Keratinocyte (primary cell): Measurements from ENCODE around the gene EFCAB9. TPM values are rescaled to one million over a fixed set of nuclear protein-coding genes. Genes with fewer than 3 reads are reported as not detected.

ENCODE experiments used
- DNase-seq: peaks from one replicate; pipeline ENCODE4 v3.0.0-alpha.2; 2011; ENCODE audit warnings: low read depth, missing footprints, low spot score
- FAIRE-seq: peaks from 2 replicates; lab custom pipeline; 2011; peaks lifted over from hg19 to GRCh38; lab: Jason Lieb, UNC
- H2AFZ ChIP-seq: 2 replicates; pipeline ENCODE4 v1.6.0; 2012; ENCODE audit warnings: low read length, control low read depth, inconsistent platforms; ENCODE audit not compliant: control insufficient read depth
- H3K27ac ChIP-seq: 2 replicates; pipeline ENCODE4 v1.5.1; 2011; ENCODE audit warnings: low read length; ENCODE audit not compliant: control insufficient read depth, insufficient read depth
- H3K27me3 ChIP-seq: 3 replicates; pipeline ENCODE4 v1.6.0; 2011; ENCODE audit warnings: low read length; ENCODE audit not compliant: control insufficient read depth, insufficient read depth; ENCODE audit errors: extremely low read depth
- H3K36me3 ChIP-seq, 2 experiments: 2 replicates in 1 of 2; 3 replicates in 1 of 2; pipeline ENCODE4 v1.5.1; 2011; ENCODE audit warnings: low read length in 2 of 2, mild to moderate bottlenecking in 1 of 2; ENCODE audit not compliant: control insufficient read depth in 2 of 2, insufficient read depth in 2 of 2; ENCODE audit errors: extremely low read depth in 1 of 2
- H3K4me1 ChIP-seq: 3 replicates; pipeline ENCODE4 v1.5.1; 2011; ENCODE audit warnings: low read length; ENCODE audit not compliant: control insufficient read depth, insufficient read depth; ENCODE audit errors: extremely low read depth
- H3K4me2 ChIP-seq: 3 replicates; pipeline ENCODE4 v1.6.0; 2011; ENCODE audit warnings: low read depth, low read length; ENCODE audit not compliant: control insufficient read depth, insufficient read depth; ENCODE audit errors: extremely low read depth
- H3K4me3 ChIP-seq, 3 experiments: fragments of 200-600 bp in 1 of 3; sonication (generic) in 1 of 3; 2 replicates in 2 of 3; 3 replicates in 1 of 3; pipeline ENCODE4 v1.5.1; 2011 to 2016; ENCODE audit warnings: low read length in 3 of 3, mild to moderate bottlenecking in 3 of 3, control low read depth in 2 of 3, inconsistent platforms in 1 of 3, low read depth in 1 of 3, mixed read lengths in 1 of 3, mixed run types in 1 of 3, moderate library complexity in 1 of 3; ENCODE audit not compliant: control insufficient read depth in 2 of 3, insufficient read depth in 2 of 3; ENCODE audit errors: extremely low read depth in 1 of 3
- H3K79me2 ChIP-seq: 2 replicates; pipeline ENCODE4 v1.6.0; 2012; ENCODE audit warnings: low read length; ENCODE audit not compliant: control insufficient read depth, insufficient read depth
- H3K9ac ChIP-seq: 3 replicates; pipeline ENCODE4 v1.6.0; 2011; ENCODE audit warnings: low read length; ENCODE audit not compliant: control insufficient read depth, insufficient read depth; ENCODE audit errors: extremely low read depth
- H3K9me1 ChIP-seq: 3 replicates; pipeline ENCODE4 v1.6.0; 2011; ENCODE audit warnings: low read length; ENCODE audit not compliant: control insufficient read depth, insufficient read depth; ENCODE audit errors: extremely low read depth
- H3K9me3 ChIP-seq: 2 replicates; pipeline ENCODE4 v1.5.1; 2012; ENCODE audit warnings: low read depth, low read length; ENCODE audit not compliant: control insufficient read depth
- H4K20me1 ChIP-seq: 3 replicates; pipeline ENCODE4 v1.6.0; 2011; ENCODE audit warnings: low read length; ENCODE audit not compliant: control insufficient read depth, insufficient read depth; ENCODE audit errors: extremely low read depth
- CTCF ChIP-seq, 3 experiments: IDR thresholded peaks in 1 of 3; conservative IDR thresholded peaks in 1 of 3; optimal IDR thresholded peaks in 1 of 3; 2 replicates in 2 of 3; 3 replicates in 1 of 3; pipeline versions ENCODE3 to v1.5.1; 2011; ENCODE audit warnings: low read length in 3 of 3, mild to moderate bottlenecking in 3 of 3, moderate library complexity in 2 of 3, control low read depth in 1 of 3, inconsistent platforms in 1 of 3; ENCODE audit not compliant: insufficient read depth in 2 of 3; ENCODE audit errors: extremely low read depth in 1 of 3
- EZH2 ChIP-seq: IDR thresholded peaks from one replicate; pipeline ENCODE4 v1.6.1; 2012; ENCODE audit warnings: inconsistent platforms, mild to moderate bottlenecking, low read length, moderate library complexity
- dilution Hi-C: fragments of 300-500 bp; cut with MboI; formaldehyde crosslinking; loops from one replicate; pipeline ENCODE4 v1.7.0; 2020; ENCODE audit warnings: low sequenced_read_pairs; ENCODE audit not compliant: extremely low pct_ligation_motif_present
- polyA plus RNA-seq, 5 experiments: library from polyadenylated mRNA; depleted of rRNA in 3 of 5; stranded (reverse) in 3 of 5; stranded (forward) in 1 of 5; unstranded in 1 of 5; fragments of >200 nt; gene quantifications; 1 replicate in 1 of 5; 2 replicates in 3 of 5; 3 replicates in 1 of 5; pipeline versions ENCODE4 v1.2.1 to v1.2.3, GENCODE V29; 2011 to 2012; ENCODE audit warnings: missing spikeins in 2 of 5, low read depth in 1 of 5, low replicate concordance in 1 of 5

Gene EFCAB9
- polyA plus RNA-seq, 1 donor (not counting 4 experiments of a cell fraction or from before 2014, with no cell fraction given): not detected

GRCh38 chr5:172207511-172207910 lies 13.5 kb downstream of the EFCAB9 start:
- Histone ChIP-seq H3K27ac (no peak overlapping the region), H2AFZ (no peak overlapping the region)
- no peak for FAIRE-seq

DNA sequence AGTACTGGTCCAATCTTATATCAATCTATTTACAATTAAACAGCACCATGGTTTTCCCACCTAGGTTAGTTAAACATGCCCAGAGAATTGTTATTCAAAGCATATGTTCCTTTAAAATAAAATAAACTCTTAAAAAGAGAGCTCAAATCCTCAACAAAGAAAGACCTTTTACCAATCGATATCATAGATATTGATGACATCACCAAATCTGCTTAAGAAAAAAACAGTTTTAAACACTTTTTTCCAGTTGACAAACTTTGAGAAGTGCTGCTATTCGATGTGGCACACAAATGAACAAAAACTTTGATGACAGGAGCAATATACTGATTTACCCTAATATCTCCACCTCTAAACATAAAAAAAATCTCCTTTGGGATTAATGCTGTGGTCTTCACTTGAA lies 15.7 kb downstream of the EFCAB9 start:
- dilution Hi-C loops: no loop called here
- Histone ChIP-seq H3K79me2 (peaks cover 3% of the 10 kb centered on the region), H3K36me3 (peaks cover 10 to 11% of the 10 kb centered on the region in 2 experiments), H3K4me3 (no peak overlapping the region), H3K9me1 (no peaks in the 10 kb centered on the region), H3K9me3 (no peaks in the 10 kb centered on the region), H3K4me1 (no peaks in the 10 kb centered on the region), H3K9ac (no peak overlapping the region), H3K4me2 (no peak overlapping the region), H3K27me3 (no peaks in the 10 kb centered on the region), H4K20me1 (no peaks in the 10 kb centered on the region), H3K27ac (no peak overlapping the region), H2AFZ (no peak overlapping the region)
- DNase-seq (no peak), FAIRE-seq (no peak)
- TF ChIP-seq CTCF (optimal IDR thresholded peaks at IDR 0.05 in 1 of 3, IDR thresholded peaks at IDR 0.05 in 1 of 3, conservative IDR thresholded peaks at IDR 0.05 in 1 of 3; ENCODE audit: extremely low read depth in 1 of 3, insufficient read depth in 2 of 3, low read length in 3 of 3) (no peak), EZH2 (no peak)

More at GRCh38 chr5:172207511-172207910, 13.5 kb downstream of the EFCAB9 start:
- DNase-seq: no peak
- no peak overlapping the region for H3K4me3 ChIP-seq
- no peaks in the 10 kb centered on the region for H3K79me2 ChIP-seq
- H3K9ac ChIP-seq: no peak overlapping the region
- H3K36me3 ChIP-seq: peaks cover 6 to 11% of the 10 kb centered on the region in 2 experiments
- no peaks in the 10 kb centered on the region for H3K4me1 ChIP-seq
- TF ChIP-seq EZH2 (no peak), CTCF (optimal IDR thresholded peaks at IDR 0.05 in 1 of 3, IDR thresholded peaks at IDR 0.05 in 1 of 3, conservative IDR thresholded peaks at IDR 0.05 in 1 of 3; ENCODE audit: extremely low read depth in 1 of 3, insufficient read depth in 2 of 3, low read length in 3 of 3) (no peak)
- H3K27me3 ChIP-seq: no peaks in the 10 kb centered on the region
- no peaks in the 10 kb centered on the region for H3K9me3 ChIP-seq
- no peak overlapping the region for H3K4me2 ChIP-seq
- no peaks in the 10 kb centered on the region for H4K20me1 ChIP-seq
- dilution Hi-C loops: no loop called here
- no peaks in the 10 kb centered on the region for H3K9me1 ChIP-seq
